NCI-H128 (cell line): ENCODE results near the gene PLAAT5.
"Not testable (repeated sequence)": the region's sequence is repeated elsewhere in the genome, so short reads cannot be mapped to it uniquely, and the experiment has no call there.

Experiments
- DNase-seq: peaks from one replicate; lab custom pipeline; 2025; ENCODE audit not compliant: unreplicated experiment; lab: John Stamatoyannopoulos, UW

Gene PLAAT5

DNA sequence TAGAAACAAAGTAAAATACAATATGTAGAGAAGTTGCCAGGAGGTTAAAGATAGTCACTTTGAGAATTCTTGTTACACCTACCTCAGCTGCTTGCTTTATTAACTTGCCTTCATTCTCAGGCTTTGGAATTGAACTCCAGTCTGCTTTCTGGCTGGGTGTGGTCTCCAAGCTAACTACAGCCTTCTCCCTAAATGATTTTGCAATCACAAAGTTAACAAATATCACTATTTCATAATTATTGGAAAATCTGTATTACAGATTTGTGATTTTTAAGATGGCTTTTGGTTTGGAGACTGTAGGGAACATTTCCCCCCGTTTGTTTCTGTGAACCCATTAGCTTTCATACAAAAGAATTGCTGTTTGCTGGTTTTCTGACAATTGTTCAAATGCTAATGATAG is 2.2 kb downstream of the PLAAT5 start:
- DNase-seq, result no peak

DNA sequence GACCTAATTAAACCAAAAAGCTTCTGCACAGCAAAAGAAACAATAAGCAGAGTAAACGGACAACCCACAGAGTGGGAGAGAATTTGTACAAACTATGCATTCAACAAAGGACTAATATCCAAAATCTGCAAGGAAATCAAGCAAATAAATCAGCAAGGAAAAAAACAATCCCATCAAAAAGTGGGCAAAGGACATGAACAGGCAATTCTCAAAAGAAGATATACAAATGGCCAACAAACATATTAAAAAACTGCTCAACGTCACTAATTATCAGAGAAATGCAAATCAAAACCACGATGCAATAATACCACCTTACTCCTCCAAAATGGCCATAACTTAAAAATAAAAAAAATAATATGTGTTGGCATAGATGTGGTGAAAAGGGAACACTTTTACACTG is 5.2 kb downstream of the PLAAT5 start:
- no peak for DNase-seq

GRCh38 chr11:63480039-63480438 is 10.9 kb downstream of the PLAAT5 start:
- DNase-seq, result no peak

DNA sequence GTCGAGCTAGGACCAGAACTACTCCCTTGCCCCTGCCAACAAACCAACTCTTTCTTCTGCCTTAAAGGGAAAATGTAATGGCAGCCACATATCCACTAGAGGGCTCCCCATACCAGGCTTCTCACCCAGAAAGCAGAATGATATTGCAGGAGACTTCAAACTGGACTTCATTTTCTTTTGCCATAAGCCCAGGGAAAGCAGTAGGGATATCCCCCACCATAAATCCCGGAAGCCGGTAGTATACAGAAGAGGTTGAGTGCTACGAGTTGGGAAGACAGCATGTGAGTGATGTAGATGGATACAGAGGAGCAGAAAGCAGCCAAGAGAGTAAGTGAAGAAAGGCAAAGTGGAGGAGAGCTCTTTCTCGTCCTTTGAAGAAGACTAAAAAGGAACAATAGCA is 12.1 kb downstream of the PLAAT5 start:
- peak; percentile 10 for DNase-seq

GRCh38 chr11:63476618-63477017 is 14.3 kb downstream of the PLAAT5 start:
- DNase-seq, result no peak

GRCh38 chr11:63472372-63472771 is 18.6 kb downstream of the PLAAT5 start:
- no peak for DNase-seq

- no peak for DNase-seq
Measured at GRCh38 chr11:63470311-63470710, 20.7 kb downstream of the PLAAT5 start.

- DNase-seq, result no peak
Measured at GRCh38 chr11:63462137-63462536, 28.8 kb downstream of the PLAAT5 start.

- DNase-seq, result no peak
Measured at GRCh38 chr11:63459586-63459985, 31.4 kb downstream of the PLAAT5 start.

GRCh38 chr11:63448646-63449045 is 42.3 kb downstream of the PLAAT5 start:
- no peak for DNase-seq

GRCh38 chr11:63445720-63446119 is 45.2 kb downstream of the PLAAT5 start:
- no peak for DNase-seq

GRCh38 chr11:63445118-63445517 is 45.8 kb downstream of the PLAAT5 start:
- DNase-seq, result no peak

GRCh38 chr11:63444160-63444559 is 46.8 kb downstream of the PLAAT5 start:
- no peak for DNase-seq

GRCh38 chr11:63443714-63444113 is 47.3 kb downstream of the PLAAT5 start:
- no peak for DNase-seq

DNA sequence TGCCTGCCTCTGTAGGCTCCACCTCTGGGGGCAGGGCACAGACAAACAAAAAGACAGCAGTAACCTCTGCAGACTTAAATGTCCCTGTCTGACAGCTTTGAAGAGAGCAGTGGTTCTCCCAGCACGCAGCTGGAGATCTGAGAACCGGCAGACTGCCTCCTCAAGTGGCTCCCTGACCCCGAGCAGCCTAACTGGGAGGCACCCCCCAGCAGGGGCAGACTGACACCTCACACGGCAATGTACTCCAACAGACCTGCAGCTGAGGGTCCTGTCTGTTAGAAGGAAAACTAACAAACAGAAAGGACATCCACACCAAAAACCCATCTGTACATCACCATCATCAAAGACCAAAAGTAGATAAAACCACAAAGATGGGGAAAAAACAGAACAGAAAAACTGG is 55.1 kb downstream of the PLAAT5 start:
- DNase-seq, result not testable (repeated sequence)

GRCh38 chr11:63435351-63435750 is 55.6 kb downstream of the PLAAT5 start:
- not testable (repeated sequence) for DNase-seq

DNA sequence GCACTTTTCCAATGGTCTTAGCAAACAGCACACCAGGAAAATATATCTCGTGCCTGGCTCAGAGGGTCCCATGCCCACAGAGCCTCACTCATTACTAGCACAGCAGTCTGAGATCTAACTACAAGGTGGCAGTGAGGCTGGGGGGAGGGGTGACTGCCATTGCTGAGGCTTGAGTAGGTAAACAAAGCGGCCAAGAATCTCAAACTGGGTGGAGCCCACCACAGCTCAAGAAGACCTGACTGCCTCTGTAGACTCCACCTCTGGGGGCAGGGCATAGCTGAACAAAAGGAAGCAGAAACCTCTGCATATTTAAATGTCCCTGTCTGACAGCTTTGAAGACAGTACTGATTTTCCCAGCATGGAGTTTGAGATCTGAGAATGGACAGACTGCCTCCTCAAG is 60.2 kb downstream of the PLAAT5 start:
- DNase-seq, result not testable (repeated sequence)

GRCh38 chr11:63427971-63428508 is 62.9 kb downstream of the PLAAT5 start:
- DNase-seq, result no peak

- DNase-seq, result no peak
Measured at GRCh38 chr11:63417174-63417852, 73.7 kb downstream of the PLAAT5 start.
